HFFc6 (cell line): ENCODE results near the gene DLG1. TPM values are rescaled to one million over a fixed set of nuclear protein-coding genes. Genes with fewer than 3 reads are reported as not detected.

Experiments used
- DNase-seq: peaks from one replicate; pipeline ENCODE4 v3.0.0-alpha.2; 2018
- H3K27ac Mint-ChIP-seq: 2 replicates; pipeline ENCODE4 v1.8.0; 2020; ENCODE audit warnings: mild to moderate bottlenecking, mixed read lengths
- H3K27me3 Mint-ChIP-seq: 2 replicates; pipeline ENCODE4 v1.8.0; 2021; ENCODE audit warnings: mild to moderate bottlenecking, moderate library complexity, mixed read lengths; ENCODE audit not compliant: insufficient read depth
- H3K36me3 Mint-ChIP-seq: 2 replicates; pipeline ENCODE4 v1.8.0; 2021; ENCODE audit warnings: low read depth, mixed read lengths
- H3K4me1 Mint-ChIP-seq: 2 replicates; pipeline ENCODE4 v1.8.0; 2020; ENCODE audit warnings: low read depth, mixed read lengths
- H3K4me3 Mint-ChIP-seq: 2 replicates; pipeline ENCODE4 v1.8.0; 2020; ENCODE audit warnings: mild to moderate bottlenecking, moderate library complexity, mixed read lengths
- H3K9me3 Mint-ChIP-seq: 2 replicates; pipeline ENCODE4 v1.8.0; 2020; ENCODE audit warnings: mild to moderate bottlenecking, mixed read lengths
- total RNA-seq, 6 experiments: library from RNA; stranded (reverse); fragmentation: NEBNext Ultra II Directional; extraction: Animal tissue kit (Norgen Biotek cat#: 25700); gene quantifications; 2 replicates in 1 of 6; 3 replicates in 5 of 6; pipeline ENCODE4 v1.2.3, GENCODE V29; 2021
- TF ChIP-seq, protein P1 (sequence below): fragments of 200-600 bp; sonication (generic); IDR thresholded peaks from 2 replicates; pipeline ENCODE4 v1.5.0; 2021; ENCODE audit warnings: antibody characterized with exemption, mild to moderate bottlenecking

The DLG1 gene
- total RNA-seq, 6 experiments from 2014 or later = 64.8 to 82.5 (median 74.7) TPM

DNA sequence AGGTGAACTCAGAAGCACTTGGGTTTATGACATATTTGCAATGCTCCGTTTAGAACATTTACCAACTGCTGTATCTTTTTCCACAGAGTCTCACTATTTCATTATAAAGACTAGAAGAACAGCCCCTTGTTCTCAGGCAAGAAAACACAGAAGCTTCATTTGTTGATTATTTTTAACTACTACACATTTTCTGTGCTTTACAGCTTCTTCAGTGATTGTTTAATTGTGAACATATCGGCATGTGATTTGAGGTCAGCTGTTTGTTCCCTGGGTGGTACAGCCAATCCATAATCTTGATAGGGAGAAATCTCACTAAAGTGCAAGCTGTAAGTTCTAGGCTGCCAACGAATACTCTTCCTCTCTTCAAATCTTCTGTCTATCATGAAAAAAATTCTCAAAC is 31.0 kb upstream of the DLG1 start:
- no peak overlapping the region for H3K27ac Mint-ChIP-seq
- H3K4me3 Mint-ChIP-seq = no peak overlapping the region
- peaks cover 6% of the 10 kb centered on the region for H3K4me1 Mint-ChIP-seq
- H3K27me3 Mint-ChIP-seq = peaks cover 6% of the 10 kb centered on the region; the same call in 1 of the 2 replicates
- TF ChIP-seq, protein P1, sequence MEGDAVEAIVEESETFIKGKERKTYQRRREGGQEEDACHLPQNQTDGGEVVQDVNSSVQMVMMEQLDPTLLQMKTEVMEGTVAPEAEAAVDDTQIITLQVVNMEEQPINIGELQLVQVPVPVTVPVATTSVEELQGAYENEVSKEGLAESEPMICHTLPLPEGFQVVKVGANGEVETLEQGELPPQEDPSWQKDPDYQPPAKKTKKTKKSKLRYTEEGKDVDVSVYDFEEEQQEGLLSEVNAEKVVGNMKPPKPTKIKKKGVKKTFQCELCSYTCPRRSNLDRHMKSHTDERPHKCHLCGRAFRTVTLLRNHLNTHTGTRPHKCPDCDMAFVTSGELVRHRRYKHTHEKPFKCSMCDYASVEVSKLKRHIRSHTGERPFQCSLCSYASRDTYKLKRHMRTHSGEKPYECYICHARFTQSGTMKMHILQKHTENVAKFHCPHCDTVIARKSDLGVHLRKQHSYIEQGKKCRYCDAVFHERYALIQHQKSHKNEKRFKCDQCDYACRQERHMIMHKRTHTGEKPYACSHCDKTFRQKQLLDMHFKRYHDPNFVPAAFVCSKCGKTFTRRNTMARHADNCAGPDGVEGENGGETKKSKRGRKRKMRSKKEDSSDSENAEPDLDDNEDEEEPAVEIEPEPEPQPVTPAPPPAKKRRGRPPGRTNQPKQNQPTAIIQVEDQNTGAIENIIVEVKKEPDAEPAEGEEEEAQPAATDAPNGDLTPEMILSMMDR = no peak
- no peak for DNase-seq
- no peaks in the 10 kb centered on the region for H3K36me3 Mint-ChIP-seq
- H3K9me3 Mint-ChIP-seq = no peaks in the 10 kb centered on the region

DNA sequence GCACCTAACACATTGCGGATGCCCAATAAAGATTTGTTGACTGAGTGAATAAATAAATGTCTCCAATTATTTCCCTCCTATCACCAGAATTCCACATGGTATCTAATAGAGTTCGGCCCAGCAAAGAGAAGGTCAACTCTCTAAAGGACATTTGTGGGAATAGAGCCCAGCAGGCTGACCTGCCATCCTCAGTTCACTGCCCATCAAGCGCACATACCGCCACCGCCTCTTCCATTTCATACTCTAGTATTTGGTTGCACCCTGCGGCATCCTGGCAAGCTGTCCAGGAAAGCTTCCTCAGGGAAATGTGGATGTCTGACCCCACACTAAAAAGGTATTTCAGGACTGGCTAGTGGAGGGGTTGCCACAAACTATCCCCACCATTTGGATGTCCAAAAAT is 29.8 kb upstream of the DLG1 start:
- DNase-seq = no peak
- Mint-ChIP-seq H3K27me3 (peaks cover 7% of the 10 kb centered on the region; the same call in 1 of the 2 replicates), H3K4me1 (peaks cover 7% of the 10 kb centered on the region), H3K9me3 (no peaks in the 10 kb centered on the region), H3K27ac (no peak overlapping the region), H3K4me3 (no peak overlapping the region), H3K36me3 (no peaks in the 10 kb centered on the region)
- TF ChIP-seq, protein P1 = no peak

GRCh38 chr3:197327701-197328100 is 29.3 kb upstream of the DLG1 start:
- Mint-ChIP-seq H3K27ac (no peak overlapping the region), H3K9me3 (no peaks in the 10 kb centered on the region), H3K36me3 (no peaks in the 10 kb centered on the region), H3K4me1 (peaks cover 7% of the 10 kb centered on the region), H3K27me3 (peaks cover 7% of the 10 kb centered on the region; the same call in 1 of the 2 replicates), H3K4me3 (no peak overlapping the region)
- TF ChIP-seq, protein P1 = no peak
- no peak for DNase-seq

- no peaks in the 10 kb centered on the region for H3K9me3 Mint-ChIP-seq
Measured at GRCh38 chr3:197325773-197326172, 27.4 kb upstream of the DLG1 start.

GRCh38 chr3:197322149-197322548 is 23.7 kb upstream of the DLG1 start:
- no peak overlapping the region for H3K27ac Mint-ChIP-seq
- H3K4me1 Mint-ChIP-seq = peaks cover 18% of the 10 kb centered on the region
- peaks cover 3% of the 10 kb centered on the region; the same call in 1 of the 2 replicates for H3K27me3 Mint-ChIP-seq
- peaks cover 11% of the 10 kb centered on the region for H3K36me3 Mint-ChIP-seq
- peaks cover 9% of the 10 kb centered on the region for H3K9me3 Mint-ChIP-seq
- H3K4me3 Mint-ChIP-seq = no peak overlapping the region
- no peak for DNase-seq
- TF ChIP-seq, protein P1 = no peak

More at GRCh38 chr3:197325773-197326172, 27.4 kb upstream of the DLG1 start:
- no peak overlapping the region for H3K4me3 Mint-ChIP-seq
- TF ChIP-seq, protein P1 = no peak
- H3K27me3 Mint-ChIP-seq = peaks cover 7% of the 10 kb centered on the region; the same call in 1 of the 2 replicates
- no peaks in the 10 kb centered on the region for H3K36me3 Mint-ChIP-seq
- no peak overlapping the region for H3K27ac Mint-ChIP-seq
- DNase-seq = no peak
- peaks cover 7% of the 10 kb centered on the region for H3K4me1 Mint-ChIP-seq

DNA sequence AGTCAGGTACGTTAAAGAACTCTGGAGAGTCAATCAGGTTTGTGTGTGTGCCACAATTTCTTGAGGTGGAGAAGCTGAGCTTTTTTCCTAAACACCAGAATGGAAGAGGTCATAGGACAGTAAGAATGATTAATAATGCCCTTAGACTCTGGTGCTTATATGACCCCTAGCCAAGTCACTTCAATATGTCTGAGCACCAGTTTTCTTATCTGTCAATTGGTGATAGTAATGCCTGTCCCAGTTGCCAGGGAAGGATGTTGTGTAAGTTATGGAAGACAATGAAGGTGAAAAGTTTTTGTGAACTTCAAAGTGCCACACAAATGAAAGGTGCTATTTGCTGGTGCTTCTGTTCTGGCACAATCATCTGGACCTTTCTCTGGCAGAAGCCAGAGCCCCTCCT is 22.2 kb upstream of the DLG1 start:
- H3K9me3 Mint-ChIP-seq = peaks cover 9% of the 10 kb centered on the region
- DNase-seq = no peak
- H3K36me3 Mint-ChIP-seq = peaks cover 11% of the 10 kb centered on the region
- no peak overlapping the region for H3K27ac Mint-ChIP-seq
- TF ChIP-seq, protein P1 = no peak
- H3K4me1 Mint-ChIP-seq = peaks cover 21% of the 10 kb centered on the region
- H3K4me3 Mint-ChIP-seq = no peak overlapping the region
- H3K27me3 Mint-ChIP-seq = peaks cover 3% of the 10 kb centered on the region; the same call in 1 of the 2 replicates
